ENCODE data around the gene SCML1. TPM values are rescaled to one million over a fixed set of nuclear protein-coding genes. Genes with fewer than 3 reads are reported as not detected.

The SCML1 gene
- polyA plus RNA-seq, 1 of the 3 experiments (the other 2 are of a cell fraction) = 10.7 TPM

GRCh38 chrX:17788956-17789562 is 51.8 kb downstream of the SCML1 start:
- CTCF ChIA-PET = interaction anchor here (0.6 to 3.2 kb wide), 18 partner anchors 9 to 1545 kb away, joined by 3 to 24 read pairs (median 5); no protein-coding TSS in a partner anchor
- H2AFZ ChIP-seq (ENCODE audit: low read depth) = no peak overlapping the region
- H3K27ac ChIP-seq (ENCODE audit: low read depth in 2 of 2, low read length in 1 of 2) = no peak overlapping the region
- H3K9me2 ChIP-seq = no peaks in the 10 kb centered on the region
- no peak overlapping the region for H3K9ac ChIP-seq
- WGBS (ENCODE audit: low lambda C conversion rate) = 21% methylated on average over 5 of the region's 8 CpGs
- no peaks in the 10 kb centered on the region for H4K20me1 ChIP-seq (ENCODE audit: insufficient read depth)
- no peaks in the 10 kb centered on the region for H3F3A ChIP-seq (replicated peaks; ENCODE audit: insufficient read depth)
- no peaks in the 10 kb centered on the region for H3K9me3 ChIP-seq
- H3K4me1 ChIP-seq (ENCODE audit: control insufficient read depth in 1 of 2, insufficient read depth in 2 of 2, low read depth in 1 of 2, low read length in 1 of 2) = no peaks in the 10 kb centered on the region
- POLR2A ChIA-PET = no interaction called here
- H3K79me2 ChIP-seq (ENCODE audit: insufficient read depth) = no peaks in the 10 kb centered on the region
- H3K4me2 ChIP-seq = no peak overlapping the region
- TF ChIP-seq, protein P1, sequence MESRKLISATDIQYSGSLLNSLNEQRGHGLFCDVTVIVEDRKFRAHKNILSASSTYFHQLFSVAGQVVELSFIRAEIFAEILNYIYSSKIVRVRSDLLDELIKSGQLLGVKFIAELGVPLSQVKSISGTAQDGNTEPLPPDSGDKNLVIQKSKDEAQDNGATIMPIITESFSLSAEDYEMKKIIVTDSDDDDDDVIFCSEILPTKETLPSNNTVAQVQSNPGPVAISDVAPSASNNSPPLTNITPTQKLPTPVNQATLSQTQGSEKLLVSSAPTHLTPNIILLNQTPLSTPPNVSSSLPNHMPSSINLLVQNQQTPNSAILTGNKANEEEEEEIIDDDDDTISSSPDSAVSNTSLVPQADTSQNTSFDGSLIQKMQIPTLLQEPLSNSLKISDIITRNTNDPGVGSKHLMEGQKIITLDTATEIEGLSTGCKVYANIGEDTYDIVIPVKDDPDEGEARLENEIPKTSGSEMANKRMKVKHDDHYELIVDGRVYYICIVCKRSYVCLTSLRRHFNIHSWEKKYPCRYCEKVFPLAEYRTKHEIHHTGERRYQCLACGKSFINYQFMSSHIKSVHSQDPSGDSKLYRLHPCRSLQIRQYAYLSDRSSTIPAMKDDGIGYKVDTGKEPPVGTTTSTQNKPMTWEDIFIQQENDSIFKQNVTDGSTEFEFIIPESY (IDR thresholded peaks at IDR 0.05; ENCODE audit: borderline replicate concordance, low read depth) = no peak
- TF ChIP-seq NRF1 (IDR thresholded peaks at IDR 0.05; ENCODE audit: low read depth, low read length) = no peak
- TF ChIP-seq TCF12 (IDR thresholded peaks at IDR 0.05) = no peak
- no peak for TF ChIP-seq JUND (IDR thresholded peaks at IDR 0.05)
- TF ChIP-seq, protein P2, sequence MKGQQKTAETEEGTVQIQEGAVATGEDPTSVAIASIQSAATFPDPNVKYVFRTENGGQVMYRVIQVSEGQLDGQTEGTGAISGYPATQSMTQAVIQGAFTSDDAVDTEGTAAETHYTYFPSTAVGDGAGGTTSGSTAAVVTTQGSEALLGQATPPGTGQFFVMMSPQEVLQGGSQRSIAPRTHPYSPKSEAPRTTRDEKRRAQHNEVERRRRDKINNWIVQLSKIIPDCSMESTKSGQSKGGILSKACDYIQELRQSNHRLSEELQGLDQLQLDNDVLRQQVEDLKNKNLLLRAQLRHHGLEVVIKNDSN (IDR thresholded peaks at IDR 0.05; ENCODE audit: borderline replicate concordance, low read depth) = no peak
- TF ChIP-seq, protein P3, sequence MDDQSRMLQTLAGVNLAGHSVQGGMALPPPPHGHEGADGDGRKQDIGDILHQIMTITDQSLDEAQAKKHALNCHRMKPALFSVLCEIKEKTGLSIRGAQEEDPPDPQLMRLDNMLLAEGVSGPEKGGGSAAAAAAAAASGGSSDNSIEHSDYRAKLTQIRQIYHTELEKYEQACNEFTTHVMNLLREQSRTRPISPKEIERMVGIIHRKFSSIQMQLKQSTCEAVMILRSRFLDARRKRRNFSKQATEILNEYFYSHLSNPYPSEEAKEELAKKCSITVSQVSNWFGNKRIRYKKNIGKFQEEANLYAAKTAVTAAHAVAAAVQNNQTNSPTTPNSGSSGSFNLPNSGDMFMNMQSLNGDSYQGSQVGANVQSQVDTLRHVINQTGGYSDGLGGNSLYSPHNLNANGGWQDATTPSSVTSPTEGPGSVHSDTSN (IDR thresholded peaks at IDR 0.05) = no peak
- no peak for TF ChIP-seq TAF1 (IDR thresholded peaks at IDR 0.05; ENCODE audit: borderline replicate concordance, low read depth, low read length)
- TF ChIP-seq RAD21 (IDR thresholded peaks at IDR 0.05; ENCODE audit: low read length) = no peak
- DNase-seq = peak; percentile 13
- H3K36me3 ChIP-seq (replicated peaks in 1 of 2; ENCODE audit: control insufficient read depth in 1 of 2, insufficient read depth in 2 of 2, low read length in 1 of 2) = no peaks in the 10 kb centered on the region
- no peaks in the 10 kb centered on the region for H3K27me3 ChIP-seq (ENCODE audit: insufficient read depth)
- no peak overlapping the region for H3K4me3 ChIP-seq (ENCODE audit: low read depth in 2 of 2, low read length in 1 of 2)

DNA sequence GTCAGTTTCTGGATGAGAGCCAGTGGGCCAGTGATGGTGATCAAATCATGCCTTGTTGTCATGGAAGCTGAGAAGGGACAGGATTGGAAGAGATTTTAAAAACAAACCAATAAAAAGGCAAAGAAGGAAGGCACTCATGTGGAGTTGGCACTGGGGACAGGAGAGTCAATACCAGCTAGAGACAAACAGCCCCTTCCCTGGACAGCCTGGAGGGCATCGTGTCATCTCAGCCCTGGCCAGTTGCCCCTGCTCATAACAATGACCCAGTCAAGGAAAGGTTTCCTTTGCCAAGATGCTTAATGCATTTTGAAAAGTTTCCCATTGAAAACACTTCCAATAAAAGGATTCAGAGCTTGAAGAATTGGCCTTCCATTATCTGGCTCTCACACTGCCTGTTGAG is 55.5 kb downstream of the SCML1 start:
- Histone ChIP-seq H3K4me1 (ENCODE audit: control insufficient read depth in 1 of 2, insufficient read depth in 2 of 2, low read depth in 1 of 2, low read length in 1 of 2) (no peaks in the 10 kb centered on the region), H3K9ac (no peak overlapping the region), H3K79me2 (ENCODE audit: insufficient read depth) (no peaks in the 10 kb centered on the region), H3K36me3 (replicated peaks in 1 of 2; ENCODE audit: control insufficient read depth in 1 of 2, insufficient read depth in 2 of 2, low read length in 1 of 2) (no peaks in the 10 kb centered on the region), H3K9me2 (no peaks in the 10 kb centered on the region), H3K27ac (ENCODE audit: low read depth in 2 of 2, low read length in 1 of 2) (no peak overlapping the region), H3K27me3 (ENCODE audit: insufficient read depth) (no peaks in the 10 kb centered on the region), H3K4me3 (ENCODE audit: low read depth in 2 of 2, low read length in 1 of 2) (no peak overlapping the region), H2AFZ (ENCODE audit: low read depth) (no peak overlapping the region), H4K20me1 (ENCODE audit: insufficient read depth) (no peaks in the 10 kb centered on the region), H3K4me2 (no peak overlapping the region), H3K9me3 (no peaks in the 10 kb centered on the region), H3F3A (replicated peaks; ENCODE audit: insufficient read depth) (no peaks in the 10 kb centered on the region)
- TF ChIP-seq RCOR1 (IDR thresholded peaks at IDR 0.05; ENCODE audit: low read length) = no peak
- no peak for TF ChIP-seq TEAD4 (IDR thresholded peaks at IDR 0.05; ENCODE audit: borderline replicate concordance, insufficient read depth)
- TF ChIP-seq RXRA (IDR thresholded peaks at IDR 0.05; ENCODE audit: borderline replicate concordance, low read depth) = no peak
- TF ChIP-seq, protein P3 (IDR thresholded peaks at IDR 0.05) = no peak
- no peak for TF ChIP-seq RFX5 (IDR thresholded peaks at IDR 0.05; ENCODE audit: low read length)
- DNase-seq = no peak
- ChIA-PET CTCF (interaction anchor here (1.2 kb wide), 1 partner anchor 1541 kb away, joined by 4 read pairs; no protein-coding TSS in a partner anchor), POLR2A (no interaction called here)
- 11% methylated on average over 1 of the region's 1 CpG for WGBS (ENCODE audit: low lambda C conversion rate)

All from SK-N-SH (cell line).